Measurements from ENCODE around the gene ALX4.

DNA sequence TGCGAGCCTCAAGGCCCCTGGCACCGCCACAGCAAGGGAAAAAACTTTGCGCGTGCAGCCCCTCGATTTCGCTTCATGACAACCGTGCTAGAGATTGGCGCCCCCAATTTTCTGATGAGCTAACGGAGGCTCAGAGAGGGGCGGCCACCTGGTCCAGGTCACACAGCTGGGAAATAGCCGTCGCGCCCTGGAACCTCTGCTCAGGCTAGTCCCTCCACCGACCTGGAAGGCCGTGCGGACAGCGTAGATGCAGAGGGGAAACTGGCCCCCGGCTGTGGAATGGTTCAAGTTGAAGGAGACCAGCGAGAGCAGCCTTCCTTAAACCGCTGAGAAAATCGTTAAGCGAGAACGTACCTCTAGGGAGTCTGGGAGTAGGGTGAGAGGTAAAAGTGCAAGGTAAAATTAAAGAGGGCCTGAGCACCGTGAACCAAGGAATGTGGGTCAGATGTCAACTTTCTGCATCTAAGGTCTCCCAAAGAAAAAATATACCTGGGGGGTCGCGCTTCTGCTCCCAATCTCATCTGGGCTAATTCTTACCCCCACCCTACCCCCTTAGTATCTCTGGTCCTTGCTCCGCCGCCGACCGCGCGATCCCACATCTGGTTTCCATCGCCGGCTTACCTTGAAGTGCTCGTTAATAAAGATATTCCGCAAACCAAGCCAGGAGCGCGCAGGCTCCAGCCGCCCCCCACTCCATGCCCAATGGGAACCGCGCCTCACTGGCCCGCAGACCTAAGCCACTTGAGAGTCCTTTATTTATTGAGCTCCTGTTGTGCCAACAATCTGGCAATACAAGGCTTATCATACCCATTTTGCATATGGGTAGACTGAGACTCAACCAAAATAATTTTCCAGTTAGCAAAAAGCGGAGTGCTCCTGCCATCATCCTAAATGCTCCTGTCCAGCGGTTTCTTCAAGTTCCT, 1.7 kb upstream of the ALX4 start:
- no peak for TF ChIP-seq POLR2A (IDR thresholded peaks at IDR 0.05; ENCODE audit: low read depth, low read length)
- no peak for TF ChIP-seq TAF1 (IDR thresholded peaks at IDR 0.05; ENCODE audit: low read depth, low read length)
- no peak for TF ChIP-seq POLR2AphosphoS5 (IDR thresholded peaks at IDR 0.05; ENCODE audit: low read depth, low read length)
- no peak for TF ChIP-seq SPI1 (IDR thresholded peaks at IDR 0.05; ENCODE audit: low read depth, low read length)

Measured in GM12891 (cell line).